ENCODE measurements around the gene ILKAP.

The ILKAP gene

DNA sequence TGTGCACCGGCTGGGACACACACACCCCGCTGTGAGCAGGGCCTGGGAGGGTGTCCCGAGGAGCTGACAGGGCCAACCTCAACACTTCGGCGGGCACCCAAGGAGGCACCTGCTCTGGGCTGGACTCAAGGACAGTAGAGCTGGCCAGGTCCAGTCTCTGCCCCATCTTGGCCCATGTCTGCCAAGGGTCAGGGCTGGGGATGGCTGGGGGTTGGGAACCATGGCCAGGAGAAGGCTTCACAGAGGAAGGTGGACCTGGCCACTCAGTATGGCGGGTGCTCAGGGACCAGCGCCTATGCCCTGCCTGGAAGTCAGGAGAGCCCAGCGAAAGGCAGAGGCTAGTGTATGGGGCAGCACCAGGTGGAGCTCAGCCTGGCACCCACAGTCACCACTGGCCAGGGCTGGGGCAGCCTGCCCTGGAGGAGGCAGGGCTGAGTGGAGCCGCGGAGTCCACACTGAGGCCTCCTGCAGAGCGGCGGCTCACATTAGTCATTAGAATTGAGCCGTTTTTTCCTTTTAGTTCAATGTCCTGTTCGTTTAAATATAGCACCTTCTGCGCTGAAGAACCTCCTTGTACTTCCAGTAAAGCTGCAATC lies 40.6 kb downstream of the ILKAP start:
- Mint-ChIP-seq H3K27me3 (ENCODE audit: low read depth, poor library complexity) (peaks cover 71% of the 10 kb centered on the region), H3K9me3 (no peaks in the 10 kb centered on the region), H3K4me3 (no peak overlapping the region), H3K36me3 (ENCODE audit: low read depth) (peaks cover 3% of the 10 kb centered on the region), H3K27ac (no peak overlapping the region), H3K4me1 (peaks cover 27% of the 10 kb centered on the region)
- TF ChIP-seq, protein P1, sequence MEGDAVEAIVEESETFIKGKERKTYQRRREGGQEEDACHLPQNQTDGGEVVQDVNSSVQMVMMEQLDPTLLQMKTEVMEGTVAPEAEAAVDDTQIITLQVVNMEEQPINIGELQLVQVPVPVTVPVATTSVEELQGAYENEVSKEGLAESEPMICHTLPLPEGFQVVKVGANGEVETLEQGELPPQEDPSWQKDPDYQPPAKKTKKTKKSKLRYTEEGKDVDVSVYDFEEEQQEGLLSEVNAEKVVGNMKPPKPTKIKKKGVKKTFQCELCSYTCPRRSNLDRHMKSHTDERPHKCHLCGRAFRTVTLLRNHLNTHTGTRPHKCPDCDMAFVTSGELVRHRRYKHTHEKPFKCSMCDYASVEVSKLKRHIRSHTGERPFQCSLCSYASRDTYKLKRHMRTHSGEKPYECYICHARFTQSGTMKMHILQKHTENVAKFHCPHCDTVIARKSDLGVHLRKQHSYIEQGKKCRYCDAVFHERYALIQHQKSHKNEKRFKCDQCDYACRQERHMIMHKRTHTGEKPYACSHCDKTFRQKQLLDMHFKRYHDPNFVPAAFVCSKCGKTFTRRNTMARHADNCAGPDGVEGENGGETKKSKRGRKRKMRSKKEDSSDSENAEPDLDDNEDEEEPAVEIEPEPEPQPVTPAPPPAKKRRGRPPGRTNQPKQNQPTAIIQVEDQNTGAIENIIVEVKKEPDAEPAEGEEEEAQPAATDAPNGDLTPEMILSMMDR (IDR thresholded peaks at IDR 0.05) = no peak
- DNase-seq = no peak

GRCh38 chr2:238162251-238162845 lies 41.1 kb downstream of the ILKAP start:
- Mint-ChIP-seq H3K4me3 (no peak overlapping the region), H3K36me3 (ENCODE audit: low read depth) (peaks cover 3% of the 10 kb centered on the region), H3K27ac (no peak overlapping the region), H3K27me3 (ENCODE audit: low read depth, poor library complexity) (peaks cover 77% of the 10 kb centered on the region), H3K4me1 (peaks cover 27% of the 10 kb centered on the region), H3K9me3 (no peaks in the 10 kb centered on the region)
- no peak for DNase-seq
- TF ChIP-seq, protein P1 (IDR thresholded peaks at IDR 0.05) = no peak

DNA sequence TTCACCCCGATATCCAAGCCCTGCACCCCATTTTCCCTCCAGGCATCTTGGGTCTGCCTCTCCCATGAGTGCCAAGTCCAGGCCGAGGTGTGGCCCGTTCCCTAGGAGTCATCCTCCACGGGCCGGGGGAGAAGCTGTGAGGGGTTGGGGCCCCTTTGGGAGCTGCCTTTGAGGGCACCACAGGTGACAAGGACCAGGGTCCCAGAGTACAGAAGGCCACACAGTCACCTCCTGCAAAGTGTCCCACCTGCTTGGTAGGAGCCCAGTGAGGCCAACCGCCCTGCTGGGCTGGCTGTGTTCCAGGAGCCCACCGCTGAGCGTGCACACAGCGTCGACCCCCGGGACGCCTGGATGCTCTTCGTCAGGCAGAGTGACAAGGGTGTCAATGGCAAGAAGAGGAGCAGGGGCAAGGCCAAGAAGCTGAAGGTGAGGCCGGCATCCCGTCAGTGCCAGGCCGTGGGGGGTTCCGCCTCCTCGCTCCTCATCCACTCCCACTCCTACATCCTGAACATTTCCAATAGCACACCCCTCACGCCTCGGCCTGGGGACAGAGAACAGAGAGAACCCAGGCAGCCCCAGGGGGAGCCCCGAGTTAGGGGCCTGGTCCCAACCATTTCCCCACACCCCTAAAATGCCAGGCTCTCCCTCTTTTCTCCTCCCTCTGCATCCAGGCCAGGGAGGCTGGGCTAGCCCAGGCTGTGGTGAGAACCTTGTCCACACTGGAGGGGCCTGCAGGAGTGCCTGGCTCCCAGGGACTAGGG lies 42.0 kb downstream of the ILKAP start:
- Mint-ChIP-seq H3K9me3 (no peaks in the 10 kb centered on the region), H3K4me1 (peaks cover 27% of the 10 kb centered on the region), H3K27me3 (ENCODE audit: low read depth, poor library complexity) (peaks cover 84% of the 10 kb centered on the region), H3K4me3 (no peak overlapping the region), H3K36me3 (ENCODE audit: low read depth) (peaks cover 3% of the 10 kb centered on the region), H3K27ac (no peak overlapping the region)
- DNase-seq = no peak
- TF ChIP-seq, protein P1 (IDR thresholded peaks at IDR 0.05) = no peak

DNA sequence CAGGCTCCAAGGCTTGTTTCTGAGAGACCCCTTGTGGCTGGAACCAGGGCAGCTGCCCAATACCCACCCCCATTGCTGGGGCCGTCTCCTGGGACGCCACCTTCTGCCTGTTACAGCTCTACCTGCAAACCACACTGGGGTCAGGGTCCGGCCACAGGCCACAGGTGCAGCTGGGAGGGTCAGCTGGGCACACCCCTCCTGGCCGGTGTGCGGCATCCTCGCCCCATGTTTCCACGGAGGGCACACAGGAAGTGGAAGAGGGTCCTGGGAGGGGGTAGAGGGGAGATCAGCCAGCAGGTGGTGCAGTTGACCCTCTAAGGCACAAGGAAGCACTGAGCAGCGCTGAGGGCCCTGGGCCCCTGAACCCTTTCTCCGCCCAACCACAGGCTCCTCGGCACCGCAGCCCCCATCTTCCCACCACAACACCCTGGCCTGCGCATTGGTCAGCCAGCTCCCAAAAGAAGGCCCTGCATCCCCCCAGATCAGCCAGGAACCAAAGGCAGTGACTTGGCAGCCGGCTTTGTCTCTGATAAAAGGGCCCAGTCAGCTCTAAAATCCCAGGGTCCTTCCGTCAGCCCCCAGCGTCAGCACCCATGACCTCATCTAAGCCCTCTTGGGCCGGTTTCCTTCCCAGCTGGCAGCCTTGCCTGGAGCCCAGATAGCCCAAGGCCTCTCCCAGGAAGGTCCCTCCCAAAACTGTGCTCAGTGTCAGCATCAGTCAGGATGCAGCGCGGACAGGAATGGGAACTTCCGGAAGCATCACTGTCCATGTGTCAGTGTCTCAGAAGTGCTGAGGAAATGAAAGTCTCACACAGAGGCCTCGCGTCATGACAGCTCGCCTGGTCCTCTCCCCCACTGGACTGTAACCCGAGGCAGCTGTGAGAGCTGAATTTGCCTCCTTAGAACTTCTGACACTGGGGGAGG lies 43.0 kb downstream of the ILKAP start:
- peaks cover 77% of the 10 kb centered on the region for H3K27me3 Mint-ChIP-seq (ENCODE audit: low read depth, poor library complexity)
- H3K9me3 Mint-ChIP-seq = no peaks in the 10 kb centered on the region
- H3K4me1 Mint-ChIP-seq = peaks cover 33% of the 10 kb centered on the region
- TF ChIP-seq, protein P1 (IDR thresholded peaks at IDR 0.05) = peak; percentile 36
- DNase-seq = peak; percentile 61
- H3K4me3 Mint-ChIP-seq = peak overlapping the region; percentile 34
- H3K27ac Mint-ChIP-seq = no peak overlapping the region
- H3K36me3 Mint-ChIP-seq (ENCODE audit: low read depth) = peaks cover 3% of the 10 kb centered on the region

GRCh38 chr2:238159661-238160205 lies 43.8 kb downstream of the ILKAP start:
- Mint-ChIP-seq H3K27me3 (ENCODE audit: low read depth, poor library complexity) (peaks cover 69% of the 10 kb centered on the region), H3K4me1 (peaks cover 34% of the 10 kb centered on the region), H3K36me3 (ENCODE audit: low read depth) (peaks cover under 1% of the 10 kb centered on the region), H3K27ac (no peak overlapping the region), H3K4me3 (peak overlapping the region; percentile 81), H3K9me3 (no peaks in the 10 kb centered on the region)
- TF ChIP-seq, protein P1 (IDR thresholded peaks at IDR 0.05) = no peak
- no peak for DNase-seq
